Panc1 (cell line): ENCODE data around the gene NOTCH2. TPM values are rescaled to one million over a fixed set of nuclear protein-coding genes. Genes with fewer than 3 reads are reported as not detected.

Source experiments
- ATAC-seq: fragments of 200-7000 bp; cut with Tn5 transposase; 2 replicates; pipeline ENCODE4 v1.9.1; 2020; ENCODE audit warnings: mild to moderate bottlenecking, moderate library complexity
- BruUV-seq: library from RNA; stranded (reverse); fragments of 400-500 nt; replicated peaks from 2 replicates; lab custom pipeline; 2021; lab: Mats Ljungman, UMichigan
- CTCF ChIA-PET: fragments of 300-600 bp; sonication (Branson Sonifier 250); formaldehyde crosslinking; loops from one replicate; lab custom pipeline; 2022; ENCODE audit warnings: antibody characterized with exemption; lab: Charles Lee
- POLR2A ChIA-PET: fragments of 300-600 bp; sonication (Branson Sonifier 250); formaldehyde crosslinking; loops from one replicate; lab custom pipeline; 2022; ENCODE audit warnings: antibody characterized with exemption; lab: Charles Lee
- DNase-seq: peaks from one replicate; pipeline ENCODE4 v3.0.0-alpha.2; 2010; ENCODE audit warnings: low read depth, low spot score
- H3K27ac ChIP-seq: 2 replicates; pipeline ENCODE4 v1.5.1; 2011; ENCODE audit warnings: mild to moderate bottlenecking, low read length, inconsistent platforms
- H3K27me3 ChIP-seq: fragments of 200-500 bp; sonication (Bioruptor generic); 2 replicates; pipeline ENCODE4 v1.6.0; 2014; ENCODE audit warnings: low read length, inconsistent platforms; ENCODE audit not compliant: control insufficient read depth, insufficient read depth
- H3K36me3 ChIP-seq: fragments of 200-500 bp; sonication (Bioruptor generic); 2 replicates; pipeline ENCODE4 v1.5.1; 2014; ENCODE audit warnings: inconsistent platforms, mild to moderate bottlenecking, low read length, moderate library complexity; ENCODE audit not compliant: control insufficient read depth, insufficient read depth
- H3K4me1 ChIP-seq: 2 replicates; pipeline ENCODE4 v1.5.1; 2011; ENCODE audit warnings: inconsistent platforms, mild to moderate bottlenecking, low read length, moderate library complexity; ENCODE audit not compliant: control insufficient read depth, insufficient read depth
- H3K4me3 ChIP-seq, 2 experiments: 2 replicates each; pipeline ENCODE4 v1.5.1; 2011 to 2012; ENCODE audit warnings: low read depth in 2 of 2, low read length in 2 of 2, mild to moderate bottlenecking in 2 of 2, inconsistent platforms in 1 of 2, moderate library complexity in 1 of 2
- H3K9me3 ChIP-seq: fragments of 200-500 bp; sonication (Bioruptor generic); 2 replicates; pipeline ENCODE4 v1.5.1; 2014; ENCODE audit warnings: low read depth, mild to moderate bottlenecking, inconsistent platforms, low read length, moderate library complexity; ENCODE audit not compliant: control insufficient read depth, insufficient read depth
- CTCF ChIP-seq: fragments of 450-650 bp; IDR thresholded peaks from 2 replicates; pipeline ENCODE4 v1.5.1; 2017; ENCODE audit warnings: mild to moderate bottlenecking
- POLR2AphosphoS5 ChIP-seq: IDR thresholded peaks from 2 replicates; pipeline ENCODE4 v1.6.1; 2012; ENCODE audit warnings: mild to moderate bottlenecking, low read depth, low read length, moderate library complexity
- REST ChIP-seq, 2 experiments: IDR thresholded peaks; 2 replicates each; pipeline ENCODE4 v1.6.1; 2011 to 2012; ENCODE audit warnings: low read depth in 2 of 2, control low read depth in 1 of 2, low read length in 1 of 2, mild to moderate bottlenecking in 1 of 2, moderate library complexity in 1 of 2; ENCODE audit not compliant: insufficient read depth in 1 of 2
- SIN3A ChIP-seq: IDR thresholded peaks from 2 replicates; pipeline ENCODE4 v1.6.1; 2012; ENCODE audit warnings: low read depth, mild to moderate bottlenecking, low read length, moderate library complexity, borderline replicate concordance; ENCODE audit not compliant: insufficient read depth
- TCF7L2 ChIP-seq: IDR thresholded peaks from 2 replicates; pipeline ENCODE4 v1.6.1; 2011; ENCODE audit warnings: mild to moderate bottlenecking, low read depth, low read length, inconsistent platforms
- in situ Hi-C: cut with HindIII; loops from 2 replicates; pipeline ENCODE4 v1.10.0; 2016; ENCODE audit warnings: low sequenced_read_pairs, low pct_unique_long_range_greater_than_20kb
- intact Hi-C: fragments of 100-400 bp; cut with micrococcal nuclease; formaldehyde crosslinking; loops from one replicate; pipeline ENCODE4 v1.10.0; 2022; ENCODE audit not compliant: unreplicated experiment
- total RNA-seq: library from RNA; stranded (reverse); gene quantifications from one replicate; pipeline ENCODE4 v1.2.1, GENCODE V29; 2021; ENCODE audit not compliant: unreplicated experiment

NOTCH2 gene
- total RNA-seq, 1 experiment from 2014 or later: 191 TPM

GRCh38 chr1:119906927-119907652 is 162.4 kb downstream of the NOTCH2 start:
- BruUV-seq: no TSS peak
- Histone ChIP-seq H3K9me3 (no peaks in the 10 kb centered on the region), H3K4me1 (no peaks in the 10 kb centered on the region), H3K4me3 (no peak overlapping the region), H3K36me3 (no peaks in the 10 kb centered on the region; the same call in 1 of the 2 replicates), H3K27me3 (peaks cover 13% of the 10 kb centered on the region), H3K27ac (no peak overlapping the region)
- POLR2A ChIA-PET: no interaction called here
- ATAC-seq: peak; percentile 42; the same call in 1 of the 2 replicates
- intact Hi-C loops (no loop called here), in situ Hi-C loops (no loop called here)
- no peak for TF ChIP-seq POLR2AphosphoS5
- TF ChIP-seq SIN3A: no peak
- TF ChIP-seq REST (IDR thresholded peaks at IDR 0.05; ENCODE audit: insufficient read depth in 1 of 2, low read depth in 2 of 2, low read length in 1 of 2): no peak
- TF ChIP-seq TCF7L2: no peak
- no peak for TF ChIP-seq CTCF
- DNase-seq: no peak
- CTCF ChIA-PET: no interaction called here

- Histone ChIP-seq H3K27me3 (peaks cover 29% of the 10 kb centered on the region), H3K9me3 (no peaks in the 10 kb centered on the region), H3K4me1 (no peaks in the 10 kb centered on the region), H3K36me3 (no peaks in the 10 kb centered on the region), H3K27ac (no peak overlapping the region), H3K4me3 (no peak overlapping the region)
- ATAC-seq (no peak), DNase-seq (no peak)
- ChIA-PET CTCF (no interaction called here), POLR2A (no interaction called here)
- intact Hi-C loops (no loop called here), in situ Hi-C loops (no loop called here)
- no TSS peak for BruUV-seq
- TF ChIP-seq POLR2AphosphoS5 (no peak), SIN3A (no peak), CTCF (no peak), TCF7L2 (no peak), REST (IDR thresholded peaks at IDR 0.05; ENCODE audit: insufficient read depth in 1 of 2, low read depth in 2 of 2, low read length in 1 of 2) (no peak)
Observed at GRCh38 chr1:119903443-119903835, 166.0 kb downstream of the NOTCH2 start.
